Measurements from ENCODE around the gene TM7SF3. TPM values are rescaled to one million over a fixed set of nuclear protein-coding genes. Genes with fewer than 3 reads are reported as not detected.
A peak's percentile ranks its signal among the peaks of the same experiment; 100 is the strongest.

Gene TM7SF3
- total RNA-seq, 4 donors from 2014 or later, result 40.1 to 87.5 (median 64.4) TPM

DNA sequence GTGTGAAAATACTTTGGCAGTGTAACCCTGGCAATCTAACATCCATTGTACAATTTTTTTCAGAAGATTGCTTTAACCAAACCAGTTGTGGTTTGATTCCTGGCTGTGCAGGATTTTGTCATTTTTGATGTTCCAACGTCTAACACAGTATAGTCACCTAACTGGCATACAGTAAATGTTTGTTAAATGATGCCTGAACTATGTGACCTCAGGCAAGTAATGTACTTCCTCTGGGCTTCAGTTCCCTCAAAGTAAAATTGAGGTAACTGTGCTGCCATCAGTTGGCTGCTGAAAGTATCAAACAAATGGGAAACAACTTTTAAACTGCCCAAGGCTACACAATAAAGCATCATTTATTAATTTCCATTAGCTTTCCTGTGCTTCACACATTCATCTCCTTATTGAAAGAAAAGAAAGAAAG is 4.3 kb downstream of the TM7SF3 start:
- peaks cover 11 to 69% (median 18%) of the 10 kb centered on the region in 3 donors for H3K4me1 ChIP-seq
- no peaks in the 10 kb centered on the region for H3K9me3 ChIP-seq
- no peak overlapping the region for H3K4me3 ChIP-seq
- TF ChIP-seq POLR2AphosphoS5 (IDR thresholded peaks at IDR 0.05) (no peak), POLR2A (IDR thresholded peaks at IDR 0.05) (no peak), EP300 (IDR thresholded peaks at IDR 0.05) (no peak)
- TF ChIP-seq, protein P1, sequence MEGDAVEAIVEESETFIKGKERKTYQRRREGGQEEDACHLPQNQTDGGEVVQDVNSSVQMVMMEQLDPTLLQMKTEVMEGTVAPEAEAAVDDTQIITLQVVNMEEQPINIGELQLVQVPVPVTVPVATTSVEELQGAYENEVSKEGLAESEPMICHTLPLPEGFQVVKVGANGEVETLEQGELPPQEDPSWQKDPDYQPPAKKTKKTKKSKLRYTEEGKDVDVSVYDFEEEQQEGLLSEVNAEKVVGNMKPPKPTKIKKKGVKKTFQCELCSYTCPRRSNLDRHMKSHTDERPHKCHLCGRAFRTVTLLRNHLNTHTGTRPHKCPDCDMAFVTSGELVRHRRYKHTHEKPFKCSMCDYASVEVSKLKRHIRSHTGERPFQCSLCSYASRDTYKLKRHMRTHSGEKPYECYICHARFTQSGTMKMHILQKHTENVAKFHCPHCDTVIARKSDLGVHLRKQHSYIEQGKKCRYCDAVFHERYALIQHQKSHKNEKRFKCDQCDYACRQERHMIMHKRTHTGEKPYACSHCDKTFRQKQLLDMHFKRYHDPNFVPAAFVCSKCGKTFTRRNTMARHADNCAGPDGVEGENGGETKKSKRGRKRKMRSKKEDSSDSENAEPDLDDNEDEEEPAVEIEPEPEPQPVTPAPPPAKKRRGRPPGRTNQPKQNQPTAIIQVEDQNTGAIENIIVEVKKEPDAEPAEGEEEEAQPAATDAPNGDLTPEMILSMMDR (IDR thresholded peaks at IDR 0.05), result no peak
- no peaks in the 10 kb centered on the region for H3K36me3 ChIP-seq
- peak overlapping the region in 1 of 4 donors; percentile 92 for H3K27ac ChIP-seq
- ATAC-seq, result no peak
- WGBS, 2 donors (ENCODE audit: low coverage in 1 of 2), result 7 to 40% methylated on average over 1 of the region's 1 CpG
- H3K27me3 ChIP-seq, result no peaks in the 10 kb centered on the region

DNA sequence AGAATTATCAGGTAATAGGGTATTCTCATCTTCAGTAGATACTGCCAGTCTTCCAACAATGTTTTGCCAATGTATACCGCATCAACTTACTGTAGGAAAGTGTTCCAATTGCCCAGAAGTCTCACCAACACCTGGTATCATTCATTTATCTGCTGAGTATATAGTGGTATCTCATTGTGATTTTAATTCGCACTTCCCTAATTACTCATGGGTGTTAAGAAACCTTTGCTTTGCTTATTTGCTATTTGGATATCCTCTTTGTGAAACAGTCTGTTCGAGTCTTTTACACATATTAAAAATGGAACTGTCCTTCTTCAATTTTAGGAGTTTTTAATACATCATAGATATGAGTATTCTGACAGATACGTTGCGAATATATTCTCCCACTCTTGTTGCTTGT is 6.1 kb downstream of the TM7SF3 start:
- ATAC-seq, result no peak
- Histone ChIP-seq H3K4me1 (peaks cover 11 to 75% (median 15%) of the 10 kb centered on the region in 3 donors), H3K27ac (no peak overlapping the region), H3K36me3 (no peaks in the 10 kb centered on the region), H3K9me3 (no peaks in the 10 kb centered on the region), H3K27me3 (no peaks in the 10 kb centered on the region), H3K4me3 (no peak overlapping the region)
- TF ChIP-seq, protein P1 (IDR thresholded peaks at IDR 0.05), result no peak
- no peak for TF ChIP-seq EP300 (IDR thresholded peaks at IDR 0.05)
- no peak for TF ChIP-seq POLR2A (IDR thresholded peaks at IDR 0.05)
- no peak for TF ChIP-seq POLR2AphosphoS5 (IDR thresholded peaks at IDR 0.05)
- 89 to 94% methylated on average over 5 of the region's 5 CpGs for WGBS, 2 donors (ENCODE audit: low coverage in 1 of 2)

DNA sequence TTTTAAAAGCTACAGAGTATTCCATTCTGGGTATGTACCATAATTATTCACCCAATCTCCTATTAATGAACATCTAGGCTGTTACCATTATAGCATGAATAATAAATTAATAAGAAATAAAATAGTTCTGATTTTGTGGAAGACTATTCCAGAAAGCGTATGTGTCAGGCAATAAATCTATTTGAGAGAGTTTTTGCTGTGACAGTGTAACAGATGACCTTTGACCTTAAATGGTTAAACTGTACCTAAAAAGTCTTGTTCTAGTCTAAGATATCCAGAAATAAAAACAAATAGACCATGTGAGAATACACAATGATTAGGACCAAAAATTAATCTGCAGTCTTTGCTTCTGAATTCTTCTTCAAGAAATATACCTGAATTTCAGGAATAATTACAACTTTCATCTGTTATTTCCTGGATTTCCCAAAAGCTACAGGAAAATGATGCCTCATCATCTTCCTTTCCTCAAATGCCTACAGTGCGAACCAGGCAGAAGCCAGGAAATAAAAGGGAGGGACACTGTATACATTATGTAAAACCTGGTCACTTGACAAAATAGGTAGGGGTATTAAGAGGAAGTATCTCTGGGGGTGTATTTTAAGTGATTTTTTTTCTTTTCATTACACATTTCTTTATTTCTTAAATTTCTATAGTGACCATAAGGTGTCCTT is 7.3 kb downstream of the TM7SF3 start:
- Histone ChIP-seq H3K27ac (no peak overlapping the region), H3K4me1 (peaks cover 3 to 66% (median 9%) of the 10 kb centered on the region in 3 donors), H3K27me3 (no peaks in the 10 kb centered on the region), H3K4me3 (no peak overlapping the region), H3K9me3 (no peaks in the 10 kb centered on the region), H3K36me3 (no peaks in the 10 kb centered on the region)
- ATAC-seq, result no peak
- 74 to 89% methylated on average over 1 to 2 of the region's 2 CpGs for WGBS, 2 donors (ENCODE audit: low coverage in 1 of 2)
- no peak for TF ChIP-seq EP300 (IDR thresholded peaks at IDR 0.05)
- no peak for TF ChIP-seq POLR2A (IDR thresholded peaks at IDR 0.05)
- TF ChIP-seq, protein P1 (IDR thresholded peaks at IDR 0.05), result no peak
- no peak for TF ChIP-seq POLR2AphosphoS5 (IDR thresholded peaks at IDR 0.05)

DNA sequence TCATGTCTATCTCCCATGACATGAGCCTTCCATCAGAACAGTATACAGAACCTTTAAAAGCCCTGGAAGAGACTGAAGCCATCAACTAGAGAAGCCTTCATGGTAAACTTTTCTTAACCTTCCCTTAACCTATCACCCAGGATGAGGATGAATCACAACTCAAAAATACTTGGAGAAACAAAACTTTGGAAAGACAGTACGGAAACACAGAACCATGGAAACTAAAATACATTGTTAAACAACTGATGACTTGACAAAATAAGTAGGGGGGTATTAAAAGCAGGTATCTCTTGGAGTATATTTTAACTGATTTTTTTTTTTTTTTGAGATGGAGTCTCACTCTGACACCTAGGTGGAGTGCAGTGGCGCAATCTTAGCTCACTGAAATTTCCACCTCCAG is 8.7 kb downstream of the TM7SF3 start:
- Histone ChIP-seq H3K27ac (peak overlapping the region in 1 of 4 donors; percentile 22), H3K4me1 (peaks cover 0 to 61% (median 7%) of the 10 kb centered on the region in 3 donors), H3K4me3 (no peak overlapping the region), H3K36me3 (peaks cover 0 to under 1% of the 10 kb centered on the region in 2 donors), H3K27me3 (no peaks in the 10 kb centered on the region), H3K9me3 (no peaks in the 10 kb centered on the region)
- TF ChIP-seq POLR2AphosphoS5 (IDR thresholded peaks at IDR 0.05) (no peak), POLR2A (IDR thresholded peaks at IDR 0.05) (no peak), EP300 (IDR thresholded peaks at IDR 0.05) (no peak)
- TF ChIP-seq, protein P1 (IDR thresholded peaks at IDR 0.05), result no peak
- WGBS, 2 donors (ENCODE audit: low coverage in 1 of 2), result 65 to 67% methylated on average over 2 of the region's 2 CpGs
- ATAC-seq, result no peak
